Measurements from ENCODE around the gene DPH3. TPM values are rescaled to one million over a fixed set of nuclear protein-coding genes. Genes with fewer than 3 reads are reported as not detected.

Gene DPH3
- total RNA-seq, 4 donors from 2014 or later, result 5.5 to 11.5 (median 8.0) TPM

- no peaks in the 10 kb centered on the region for H3K9me3 ChIP-seq
- peaks cover 2% of the 10 kb centered on the region for H3K4me1 ChIP-seq
- WGBS, result 70% methylated on average over 9 of the region's 9 CpGs
- no peak overlapping the region for H3K27ac ChIP-seq
- H3K27me3 ChIP-seq, result no peaks in the 10 kb centered on the region
- TF ChIP-seq EP300 (IDR thresholded peaks at IDR 0.05) (no peak), POLR2A (IDR thresholded peaks at IDR 0.05) (no peak), POLR2AphosphoS5 (IDR thresholded peaks at IDR 0.05) (no peak), CTCF (IDR thresholded peaks at IDR 0.05) (no peak)
- peaks cover 23% of the 10 kb centered on the region for H3K36me3 ChIP-seq
- H3K4me3 ChIP-seq, result no peak overlapping the region
- no peak for DNase-seq (ENCODE audit: low spot score in 2 of 2)
Measured at GRCh38 chr3:16297997-16298885, 33.5 kb upstream of the DPH3 start.

- H3K9me3 ChIP-seq, result no peaks in the 10 kb centered on the region
- no peak for TF ChIP-seq POLR2A (IDR thresholded peaks at IDR 0.05)
- TF ChIP-seq CTCF (IDR thresholded peaks at IDR 0.05), result no peak
- TF ChIP-seq POLR2AphosphoS5 (IDR thresholded peaks at IDR 0.05), result no peak
- TF ChIP-seq EP300 (IDR thresholded peaks at IDR 0.05), result no peak
- WGBS, result 88% methylated on average over 3 of the region's 3 CpGs
- no peaks in the 10 kb centered on the region for H3K27me3 ChIP-seq
- H3K4me3 ChIP-seq, result no peak overlapping the region
- no peak overlapping the region for H3K27ac ChIP-seq
- H3K36me3 ChIP-seq, result peaks cover 18% of the 10 kb centered on the region
- H3K4me1 ChIP-seq, result peaks cover 2% of the 10 kb centered on the region
- no peak for DNase-seq (ENCODE audit: low spot score in 2 of 2)
Measured at GRCh38 chr3:16295298-16295890, 30.7 kb upstream of the DPH3 start.

- no peak overlapping the region for H3K27ac ChIP-seq
- WGBS, result 94% methylated on average over 5 of the region's 5 CpGs
- no peak for TF ChIP-seq CTCF (IDR thresholded peaks at IDR 0.05)
- TF ChIP-seq EP300 (IDR thresholded peaks at IDR 0.05), result no peak
- TF ChIP-seq POLR2AphosphoS5 (IDR thresholded peaks at IDR 0.05), result no peak
- TF ChIP-seq POLR2A (IDR thresholded peaks at IDR 0.05), result no peak
- H3K27me3 ChIP-seq, result no peaks in the 10 kb centered on the region
- no peak for DNase-seq (ENCODE audit: low spot score in 2 of 2)
- H3K9me3 ChIP-seq, result no peaks in the 10 kb centered on the region
- no peak overlapping the region for H3K4me3 ChIP-seq
- H3K4me1 ChIP-seq, result peaks cover 6% of the 10 kb centered on the region
- peaks cover 18% of the 10 kb centered on the region for H3K36me3 ChIP-seq
Measured at GRCh38 chr3:16294844-16295243, 30.1 kb upstream of the DPH3 start.

GRCh38 chr3:16290827-16291196, 26.1 kb upstream of the DPH3 start:
- no peak overlapping the region for H3K27ac ChIP-seq
- H3K4me1 ChIP-seq, result peaks cover 28% of the 10 kb centered on the region
- WGBS, result 62% methylated on average over 2 of the region's 2 CpGs
- no peak overlapping the region for H3K4me3 ChIP-seq
- no peak for DNase-seq (ENCODE audit: low spot score in 2 of 2)
- no peaks in the 10 kb centered on the region for H3K27me3 ChIP-seq
- H3K9me3 ChIP-seq, result no peaks in the 10 kb centered on the region
- TF ChIP-seq POLR2A (IDR thresholded peaks at IDR 0.05) (no peak), POLR2AphosphoS5 (IDR thresholded peaks at IDR 0.05) (no peak), CTCF (IDR thresholded peaks at IDR 0.05) (no peak), EP300 (IDR thresholded peaks at IDR 0.05) (no peak)
- peaks cover 15% of the 10 kb centered on the region for H3K36me3 ChIP-seq
